DMS53 treated with DMSO at 0.1 percent for 48 hours (cell line): ENCODE results near the gene USE1.
"Not testable (repeated sequence)": the region's sequence is repeated elsewhere in the genome, so short reads cannot be mapped to it uniquely, and the experiment has no call there.

Source experiments
- DNase-seq: peaks from one replicate; lab custom pipeline; 2025; ENCODE audit not compliant: unreplicated experiment; lab: John Stamatoyannopoulos, UW

USE1 gene, protein sequence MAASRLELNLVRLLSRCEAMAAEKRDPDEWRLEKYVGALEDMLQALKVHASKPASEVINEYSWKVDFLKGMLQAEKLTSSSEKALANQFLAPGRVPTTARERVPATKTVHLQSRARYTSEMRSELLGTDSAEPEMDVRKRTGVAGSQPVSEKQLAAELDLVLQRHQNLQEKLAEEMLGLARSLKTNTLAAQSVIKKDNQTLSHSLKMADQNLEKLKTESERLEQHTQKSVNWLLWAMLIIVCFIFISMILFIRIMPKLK

DNA sequence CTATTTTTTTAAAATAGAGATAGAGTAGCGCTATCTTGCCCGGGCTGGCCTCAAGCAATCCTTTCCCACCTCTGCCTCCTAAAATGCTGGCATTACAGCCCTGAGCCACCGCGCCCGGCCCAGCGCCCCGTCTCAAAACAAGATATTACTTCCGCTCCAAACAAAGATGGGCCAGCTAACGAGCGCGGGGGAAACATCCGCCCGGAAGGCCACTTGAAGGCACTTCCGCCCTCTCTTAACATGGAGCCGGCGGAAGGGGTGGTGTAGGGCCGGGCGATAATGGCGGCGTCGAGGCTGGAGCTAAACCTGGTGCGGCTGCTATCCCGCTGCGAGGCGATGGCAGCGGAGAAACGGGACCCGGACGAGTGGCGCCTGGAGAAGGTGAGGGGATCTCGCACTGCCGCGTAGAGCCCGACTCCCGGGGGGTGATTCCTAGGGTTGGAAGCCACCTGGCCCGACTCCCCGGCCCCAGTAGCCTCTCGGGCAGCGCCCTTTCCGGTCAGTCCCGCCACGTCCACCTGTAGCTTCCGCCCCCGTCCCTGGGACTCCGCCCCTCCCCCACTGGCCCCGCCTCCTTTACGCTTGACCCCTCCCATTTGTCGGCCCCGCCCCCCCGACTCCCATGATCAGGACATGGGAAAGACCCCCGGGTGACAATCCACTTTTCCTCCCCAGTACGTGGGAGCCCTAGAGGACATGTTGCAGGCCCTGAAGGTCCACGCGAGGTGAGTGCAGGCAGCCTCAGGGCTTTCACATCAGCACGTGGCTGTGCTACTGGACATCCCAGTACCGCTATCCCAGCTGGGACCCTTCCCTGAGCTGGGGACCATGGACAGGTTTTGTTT lies at the start of gene USE1:
USE1 (plus strand) TSS at position 231 of the 845 bp plus-strand sequence; CDS start at position 280, 49 bp downstream.
- DNase-seq: peak; percentile 76

DNA sequence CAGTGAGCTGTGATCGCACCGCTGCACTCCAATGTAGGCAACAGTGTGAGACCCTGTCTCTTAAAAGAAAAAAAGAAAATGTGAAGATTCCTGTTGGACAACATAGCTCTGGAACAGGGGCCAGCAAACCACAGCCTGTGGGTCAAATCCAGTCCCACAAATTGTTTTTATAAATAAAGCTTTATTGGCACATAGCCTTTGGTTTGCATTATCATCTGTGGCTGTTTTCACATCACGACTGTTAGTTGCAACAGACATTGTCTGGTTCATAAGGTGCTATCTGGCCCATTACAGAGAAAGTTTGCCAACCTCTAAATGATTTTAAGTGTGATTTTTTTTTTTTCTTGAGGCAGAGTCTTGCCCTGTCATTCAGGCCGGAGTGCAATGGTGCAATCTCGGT lies 49.4 kb upstream of the USE1 start:
- no peak for DNase-seq

DNA sequence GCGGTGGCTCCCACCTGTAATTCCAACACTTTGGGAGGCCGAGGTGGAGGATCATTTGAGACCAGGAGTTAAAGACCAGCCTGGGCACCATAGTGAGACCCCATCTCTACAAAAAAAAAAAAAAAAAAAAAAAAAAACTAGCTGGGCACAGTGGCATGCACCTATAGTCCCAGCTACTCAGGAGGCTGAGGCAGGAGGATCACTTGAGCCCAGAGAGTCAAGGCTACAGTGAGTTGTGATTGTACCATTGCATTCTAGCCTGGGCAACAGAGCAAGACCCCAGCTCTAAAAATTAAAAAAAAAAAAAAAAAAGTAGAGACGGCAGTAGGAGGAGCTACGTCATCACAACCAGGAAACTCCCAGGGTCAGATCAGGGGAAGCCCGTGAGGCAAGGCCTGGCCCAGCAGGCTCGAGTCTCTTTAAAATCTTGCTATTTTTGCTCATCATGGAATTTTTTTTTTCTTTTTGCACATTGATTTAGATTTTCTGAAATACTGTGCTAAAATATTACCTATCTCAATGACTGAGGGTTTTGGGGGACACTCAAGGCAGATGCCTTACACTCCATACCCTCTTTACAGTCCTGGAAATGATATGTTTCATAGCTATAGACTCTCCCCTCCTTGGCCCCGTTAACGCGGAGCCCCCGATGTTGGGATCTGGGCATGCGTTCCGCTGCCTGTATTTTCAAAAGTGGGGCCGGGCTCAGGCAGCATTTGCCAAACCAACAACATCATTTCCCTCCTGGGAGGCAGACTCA lies 44.4 kb upstream of the USE1 start:
- DNase-seq: no peak

DNA sequence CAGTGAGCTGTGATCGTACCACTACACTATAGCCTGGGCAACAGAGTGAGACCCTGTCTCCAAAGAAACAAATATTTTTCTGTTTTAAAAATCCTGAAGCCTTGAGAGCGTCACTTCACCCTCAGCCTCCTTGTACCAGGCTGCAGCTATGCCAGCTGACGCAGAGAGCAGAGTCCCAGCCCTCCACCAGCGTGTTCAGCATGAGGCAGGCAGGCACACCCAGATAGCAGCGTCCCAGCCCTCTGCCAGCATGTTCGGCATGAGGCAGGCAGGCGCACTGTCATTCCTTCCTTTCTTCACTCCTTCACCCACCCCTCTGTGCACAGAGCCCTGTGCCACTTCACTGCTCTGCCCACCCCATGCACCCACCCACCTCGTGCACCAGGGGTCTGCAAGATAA lies 43.3 kb upstream of the USE1 start:
- no peak for DNase-seq

DNA sequence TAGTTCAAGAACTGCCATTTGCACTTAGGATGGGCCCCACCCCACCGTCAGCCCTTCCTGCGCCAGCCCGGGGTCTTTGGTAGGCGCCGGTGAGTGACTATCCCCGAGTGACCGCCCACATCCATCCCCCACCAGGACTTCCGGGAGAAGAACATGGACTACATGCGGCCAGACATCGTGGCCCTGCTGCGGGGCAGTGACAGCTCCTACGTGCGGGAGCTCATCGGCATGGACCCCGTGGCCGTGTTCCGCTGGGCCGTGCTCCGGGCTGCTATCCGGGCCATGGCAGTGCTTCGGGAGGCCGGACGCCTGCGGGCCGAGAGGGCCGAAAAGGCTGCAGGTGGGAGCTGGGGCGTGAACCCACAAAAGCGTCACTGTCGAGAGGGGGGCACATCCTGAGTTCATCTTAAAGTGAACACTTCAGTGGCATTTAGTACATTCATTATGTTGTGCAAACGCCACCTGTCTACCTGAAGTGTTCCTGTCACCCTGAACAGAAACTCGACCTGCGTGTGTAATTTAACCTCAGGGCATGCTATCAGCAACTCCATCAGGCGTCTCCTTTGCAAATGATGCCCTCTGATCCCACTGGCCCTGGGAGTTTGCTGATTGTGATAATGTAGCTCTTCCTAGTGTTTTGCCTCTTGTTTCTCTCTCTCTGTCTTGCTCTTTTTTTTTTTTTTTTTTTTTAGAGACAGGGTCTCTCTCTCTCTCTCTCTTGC lies 42.4 kb upstream of the USE1 start:
- DNase-seq: no peak

DNA sequence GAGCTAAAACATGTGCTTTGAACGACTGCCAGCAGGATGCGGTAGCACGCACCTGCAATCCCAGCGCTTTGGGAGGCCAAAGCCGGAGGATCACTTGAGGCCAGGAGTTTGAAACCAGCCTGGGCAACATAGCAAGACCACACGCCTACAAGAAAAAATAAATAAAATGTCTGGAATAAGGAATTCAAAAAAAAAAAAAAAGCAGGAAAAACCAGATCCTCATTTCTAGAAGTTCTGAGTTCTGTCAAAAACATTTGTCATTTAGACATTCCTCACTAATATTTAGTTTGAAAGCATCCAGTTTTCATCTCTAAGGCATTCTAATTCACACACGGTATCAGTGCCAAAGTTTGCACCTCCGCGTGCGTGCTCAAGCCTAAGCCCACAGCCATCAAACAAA lies 36.9 kb upstream of the USE1 start:
- no peak for DNase-seq

DNA sequence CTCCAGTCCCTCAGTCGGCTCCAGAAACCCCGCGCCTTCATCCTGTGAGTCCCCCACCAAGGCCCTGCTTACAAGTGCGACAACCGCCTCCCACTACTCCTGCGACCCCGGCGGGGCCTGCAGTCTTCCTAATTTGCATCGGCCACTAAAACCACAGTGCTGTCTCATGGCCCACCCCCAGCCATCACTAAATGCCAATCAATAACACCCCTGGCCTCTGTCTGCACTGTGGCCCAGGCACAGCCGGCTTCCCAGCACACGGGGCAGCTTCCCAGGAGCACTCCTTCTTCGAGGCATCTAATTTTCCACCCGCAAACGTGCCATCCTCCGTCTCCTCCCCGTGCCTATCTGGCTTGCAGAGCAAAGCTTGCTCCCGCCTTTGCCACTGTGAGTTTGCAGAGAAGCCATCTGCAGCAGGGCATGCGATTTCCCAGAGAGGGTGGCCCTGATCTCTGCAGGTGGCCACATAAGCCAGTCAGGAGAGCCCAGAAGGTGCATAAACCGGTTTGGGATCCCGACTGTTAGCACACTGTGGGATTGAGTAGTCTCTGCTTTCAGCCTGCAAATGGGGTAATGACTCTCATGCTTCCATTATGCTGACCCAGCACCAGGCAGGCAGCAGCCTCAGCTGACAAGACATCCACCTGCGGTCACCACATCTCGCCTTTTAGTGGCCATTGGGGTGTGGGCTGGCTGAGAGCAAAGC lies 34.0 kb upstream of the USE1 start:
- DNase-seq: no peak

DNA sequence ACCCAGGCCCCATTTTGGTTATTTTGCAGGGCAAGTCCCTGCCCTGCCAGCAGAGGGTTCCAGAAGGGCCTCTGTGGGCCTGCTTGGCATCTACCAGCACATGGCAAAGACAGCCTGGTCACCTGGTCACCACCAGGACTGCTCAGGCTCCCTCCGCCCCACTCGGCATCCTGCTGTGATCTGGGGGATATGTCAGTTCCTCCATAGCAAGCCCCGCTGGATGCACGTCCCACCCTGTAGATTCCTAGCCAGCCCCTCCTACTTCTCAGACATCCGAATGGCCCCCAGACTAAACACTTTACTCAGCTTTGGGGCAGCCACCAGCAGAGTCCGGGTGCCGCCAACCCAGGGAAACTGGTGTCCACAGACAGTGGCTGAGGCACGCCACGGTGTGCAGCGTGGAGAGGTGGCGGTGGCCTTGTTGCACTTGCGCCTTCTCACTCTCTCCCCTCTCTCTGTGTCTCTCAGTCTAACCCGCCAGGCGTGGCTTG lies 31.8 kb upstream of the USE1 start:
- no peak for DNase-seq

DNA sequence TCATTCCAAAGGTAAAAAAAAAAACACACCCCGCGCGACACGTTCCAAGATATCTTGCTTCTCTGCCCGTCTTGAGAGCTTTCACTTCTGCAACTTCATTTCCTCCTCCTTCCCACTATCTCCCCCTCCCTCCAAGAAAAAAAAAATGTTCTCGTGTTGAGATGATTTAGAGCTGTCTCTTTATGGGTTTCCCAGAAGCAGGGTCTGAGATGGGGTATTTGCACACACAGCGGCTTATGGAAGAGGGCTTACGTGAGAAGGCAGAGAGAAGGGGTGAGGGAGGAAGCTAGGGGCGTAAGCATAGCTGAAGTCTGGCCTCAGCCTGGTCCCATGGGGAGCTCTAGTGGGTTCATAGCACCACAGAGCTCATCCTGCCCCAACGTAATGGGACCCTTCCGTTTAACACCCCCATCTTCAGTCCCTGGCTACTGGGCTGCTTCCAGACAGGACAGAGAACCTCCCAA lies 31.3 kb upstream of the USE1 start:
- no peak for DNase-seq

DNA sequence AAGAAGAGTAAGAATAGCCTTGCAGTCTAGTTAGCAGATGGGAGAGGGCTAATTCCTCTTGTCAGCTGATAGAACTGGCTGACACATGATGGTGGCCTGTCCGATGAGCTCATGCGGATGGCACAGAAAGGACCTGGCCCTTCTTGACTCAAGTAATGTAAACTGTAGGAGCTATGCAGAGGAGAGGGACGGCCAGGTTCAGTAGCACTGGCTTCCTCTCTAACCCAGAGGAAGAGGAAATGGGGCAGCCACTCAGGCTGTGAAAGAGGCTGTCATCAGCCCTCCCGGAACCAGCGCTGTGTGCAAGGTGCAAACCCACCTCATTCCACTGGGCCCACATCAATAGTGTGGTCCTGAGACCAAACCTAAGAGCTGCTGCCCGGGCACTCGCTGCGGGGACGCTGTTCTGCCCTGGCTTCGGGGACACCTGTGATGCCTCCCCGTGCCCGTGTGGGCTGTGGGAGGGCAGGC lies 30.8 kb upstream of the USE1 start:
- no peak for DNase-seq

DNA sequence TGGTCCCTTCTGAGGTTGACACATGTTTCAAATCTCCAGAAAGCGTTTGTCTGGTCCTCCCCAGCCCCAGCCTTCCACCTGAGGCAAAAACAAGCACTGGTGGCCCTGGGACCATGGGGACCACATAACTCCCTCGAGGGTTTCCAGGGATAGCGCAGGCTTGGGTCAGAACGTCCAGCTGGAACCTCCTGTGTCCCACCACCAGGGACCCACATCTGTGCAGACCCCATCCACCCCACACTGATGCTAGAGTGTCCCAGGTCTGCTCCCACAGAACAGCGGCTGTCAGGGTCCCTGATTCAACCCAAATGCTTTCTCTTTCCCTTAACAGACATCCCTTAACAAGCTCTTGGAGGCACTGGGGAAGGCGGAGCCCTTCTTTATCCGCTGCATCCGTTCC lies 29.6 kb upstream of the USE1 start:
- DNase-seq: no peak

DNA sequence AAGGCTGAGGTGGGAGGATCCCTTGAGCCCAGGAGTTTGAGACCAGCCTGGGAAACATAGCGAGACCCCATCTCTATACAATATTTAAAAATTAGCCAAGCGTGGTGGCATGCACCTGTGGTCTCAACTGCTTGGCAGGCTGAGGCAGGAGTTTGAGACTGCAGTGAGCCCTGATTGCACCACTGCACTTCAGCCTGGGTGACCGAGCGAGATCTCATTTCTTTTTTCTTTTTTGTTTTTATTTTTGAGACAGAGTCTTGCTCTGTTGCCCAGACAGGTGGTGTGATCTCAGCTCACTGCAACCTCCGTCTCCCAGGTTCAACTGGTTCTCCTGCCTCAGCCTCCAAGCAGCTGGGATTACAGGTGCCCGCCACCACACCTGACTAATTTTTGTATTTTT lies 23.4 kb upstream of the USE1 start:
- not testable (repeated sequence) for DNase-seq

DNA sequence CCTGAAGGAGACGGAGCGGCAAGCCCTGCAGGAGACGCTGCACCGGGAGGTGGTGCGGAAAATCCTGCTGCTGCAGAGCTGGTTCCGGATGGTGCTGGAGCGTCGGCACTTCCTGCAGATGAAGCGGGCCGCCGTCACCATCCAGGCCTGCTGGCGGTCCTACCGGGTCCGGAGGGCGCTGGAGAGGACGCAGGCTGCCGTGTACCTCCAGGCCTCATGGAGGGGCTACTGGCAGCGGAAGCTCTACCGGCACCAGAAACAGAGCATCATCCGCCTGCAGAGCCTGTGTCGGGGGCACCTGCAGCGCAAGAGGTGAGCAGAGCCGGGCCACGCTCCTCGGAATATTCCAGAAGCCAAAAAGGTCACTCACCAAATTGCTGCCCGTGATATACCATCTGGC lies 22.4 kb upstream of the USE1 start:
- no peak for DNase-seq

DNA sequence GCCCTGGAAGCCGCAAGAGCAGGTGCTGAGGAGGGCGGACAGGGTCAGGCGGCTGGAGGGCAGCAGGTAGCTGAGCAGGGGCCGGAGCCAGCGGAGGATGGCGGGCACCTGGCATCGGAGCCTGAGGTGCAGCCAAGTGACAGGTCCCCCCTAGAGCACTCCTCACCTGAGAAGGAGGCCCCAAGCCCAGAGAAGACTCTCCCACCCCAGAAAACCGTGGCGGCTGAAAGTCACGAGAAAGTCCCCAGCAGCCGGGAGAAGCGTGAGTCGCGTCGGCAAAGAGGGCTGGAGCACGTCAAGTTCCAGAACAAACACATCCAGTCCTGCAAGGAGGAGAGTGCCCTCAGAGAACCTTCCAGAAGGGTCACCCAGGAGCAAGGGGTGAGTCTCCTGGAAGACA lies 20.5 kb upstream of the USE1 start:
- no peak for DNase-seq

DNA sequence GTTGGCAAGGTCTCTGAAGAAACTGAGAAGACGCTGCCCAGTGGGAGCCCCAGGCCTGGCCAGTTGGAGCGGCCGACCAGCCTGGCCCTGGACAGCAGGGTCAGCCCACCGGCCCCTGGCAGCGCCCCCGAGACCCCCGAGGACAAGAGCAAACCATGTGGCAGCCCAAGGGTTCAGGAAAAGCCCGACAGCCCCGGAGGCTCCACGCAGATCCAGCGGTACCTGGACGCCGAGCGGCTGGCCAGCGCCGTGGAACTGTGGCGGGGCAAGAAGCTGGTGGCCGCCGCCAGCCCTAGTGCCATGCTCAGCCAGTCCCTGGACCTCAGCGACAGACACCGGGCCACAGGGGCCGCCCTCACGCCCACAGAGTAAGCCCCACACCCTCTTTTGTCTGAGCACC lies 20.1 kb upstream of the USE1 start:
- DNase-seq: no peak

DNA sequence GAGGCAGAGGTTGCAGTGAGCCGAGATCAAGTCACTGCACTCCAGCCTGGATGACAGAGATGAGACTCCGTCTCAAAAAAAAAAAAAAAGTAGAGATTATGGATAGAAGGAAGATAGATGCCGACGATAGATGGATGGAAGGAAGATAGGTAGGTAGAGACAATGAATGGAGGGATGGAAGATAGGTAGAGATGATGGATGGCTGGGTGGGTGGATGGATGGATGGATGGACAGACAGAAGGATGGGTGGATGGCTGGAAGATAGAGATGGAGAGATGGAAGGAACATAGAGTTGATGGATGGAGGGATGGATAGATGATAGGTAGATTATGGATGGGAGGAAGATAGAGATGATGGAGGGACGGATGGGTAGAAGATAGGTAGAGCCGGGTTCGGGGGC lies 18.5 kb upstream of the USE1 start:
- no peak for DNase-seq

DNA sequence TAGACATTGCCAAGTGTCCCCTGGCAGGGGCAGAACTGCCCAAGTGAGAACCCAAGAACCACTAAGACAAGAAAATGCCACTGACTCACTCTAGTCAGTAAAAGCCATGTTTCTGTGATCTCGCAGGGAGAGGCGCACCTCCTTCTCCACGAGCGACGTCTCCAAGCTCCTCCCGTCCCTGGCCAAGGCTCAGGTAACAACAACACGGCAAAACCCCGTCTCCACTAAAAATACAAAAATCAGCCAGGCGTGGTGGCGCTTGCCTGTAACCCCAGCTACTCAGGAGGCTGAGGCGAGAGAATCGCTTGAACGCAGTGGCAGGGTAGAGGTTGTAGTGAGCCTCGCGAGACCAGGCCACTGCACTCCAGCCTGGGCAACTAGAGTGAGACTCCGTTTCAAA lies 17.5 kb upstream of the USE1 start:
- no peak for DNase-seq

DNA sequence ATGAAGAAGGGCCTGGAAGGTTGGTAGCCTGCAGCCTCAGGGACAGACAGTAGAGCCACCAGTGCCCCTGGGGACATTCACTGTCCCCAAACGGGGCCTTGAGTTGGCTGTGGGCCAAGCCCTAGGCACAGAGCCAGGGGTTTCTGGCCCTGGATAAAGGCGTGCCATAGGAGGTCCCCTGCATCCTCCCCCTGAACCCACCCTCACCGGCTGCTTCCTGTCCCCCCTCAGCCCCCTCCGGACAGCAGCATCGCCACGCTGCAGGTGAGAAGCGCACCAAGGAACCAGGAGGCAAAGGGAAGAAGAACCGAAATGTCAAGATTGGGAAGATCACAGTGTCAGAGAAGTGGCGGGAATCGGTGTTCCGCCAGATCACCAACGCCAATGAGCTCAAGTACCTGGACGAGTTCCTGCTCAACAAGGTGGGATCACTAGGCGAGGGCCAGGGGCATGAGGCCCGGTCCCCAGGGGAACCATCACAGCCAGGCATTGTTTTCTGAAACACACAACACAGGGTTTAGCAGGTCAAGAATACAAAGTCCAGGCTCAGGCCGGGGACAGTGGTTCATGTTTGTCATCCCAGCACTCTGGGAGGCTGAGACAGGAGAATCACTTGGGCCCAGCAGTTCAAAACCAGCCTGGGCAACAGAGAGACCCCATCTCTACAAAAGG lies 14.6 kb upstream of the USE1 start:
- no peak for DNase-seq

DNA sequence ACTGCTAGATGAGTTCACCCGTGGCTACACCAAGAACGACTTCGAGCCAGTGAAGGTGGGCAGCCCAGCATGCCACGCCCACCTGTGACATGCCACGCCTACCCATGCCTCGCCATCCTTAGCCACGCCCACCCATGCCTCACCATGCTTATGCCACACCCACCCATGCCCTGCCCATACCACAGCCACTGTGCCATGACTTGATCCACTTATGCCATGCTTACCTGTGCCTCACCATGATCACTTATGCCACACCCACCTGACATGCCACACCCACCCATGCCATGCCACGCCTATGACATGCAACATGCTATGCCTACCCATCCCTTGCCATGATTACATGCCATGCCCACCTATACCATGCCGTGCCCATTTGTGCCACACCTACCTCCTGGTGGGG lies 12.9 kb upstream of the USE1 start:
- no peak for DNase-seq

DNA sequence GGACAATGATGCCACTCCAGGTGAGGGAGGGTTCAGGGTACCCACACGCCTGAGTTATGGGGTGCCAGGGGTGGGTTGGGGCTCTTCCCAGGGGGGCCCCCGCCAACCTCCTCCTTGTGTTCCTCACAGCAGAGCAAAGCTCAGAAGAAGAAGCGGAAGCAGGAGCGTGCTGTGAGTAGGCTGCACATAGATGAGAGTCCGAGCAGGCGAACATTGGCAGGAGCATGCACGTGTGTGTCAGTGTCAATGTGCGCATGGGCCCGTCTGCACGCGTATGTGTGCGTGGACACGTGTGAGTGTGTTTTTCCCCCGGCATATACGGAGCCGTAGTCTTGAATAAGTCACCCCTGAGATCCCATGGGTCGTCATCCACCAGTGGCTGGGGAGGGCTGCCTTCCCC lies 12.4 kb upstream of the USE1 start:
- DNase-seq: no peak
